Trophoblast cell (in vitro differentiated cells and primary cell): ENCODE measurements around the gene SPRED1.

Experiments
- DNase-seq, 2 donors: peaks; one replicate each; pipeline ENCODE4 v3.0.0-alpha.2; 2016
- H2AFZ ChIP-seq: 2 replicates; pipeline ENCODE4 v1.6.1; 2013; ENCODE audit warnings: low read length, moderate library complexity, mild to moderate bottlenecking; ENCODE audit not compliant: insufficient read depth, poor library complexity
- H2AK5ac ChIP-seq: 2 replicates; pipeline ENCODE4 v1.6.1; 2013; ENCODE audit warnings: mild to moderate bottlenecking, low read length
- H2BK120ac ChIP-seq: 2 replicates; pipeline ENCODE4 v1.6.1; 2013; ENCODE audit warnings: low read length, mild to moderate bottlenecking, moderate library complexity; ENCODE audit not compliant: insufficient read depth, poor library complexity
- H2BK12ac ChIP-seq: 2 replicates; pipeline ENCODE4 v1.6.1; 2013; ENCODE audit warnings: mild to moderate bottlenecking, low read length, moderate library complexity
- H2BK5ac ChIP-seq: 2 replicates; pipeline ENCODE4 v1.6.1; 2013; ENCODE audit warnings: low read length, low read depth, moderate library complexity, mild to moderate bottlenecking; ENCODE audit not compliant: poor library complexity
- H3K14ac ChIP-seq: 2 replicates; pipeline ENCODE4 v1.6.1; 2013; ENCODE audit warnings: mild to moderate bottlenecking, low read length
- H3K18ac ChIP-seq: 2 replicates; pipeline ENCODE4 v1.6.1; 2013; ENCODE audit warnings: mild to moderate bottlenecking, low read length
- H3K23ac ChIP-seq: 2 replicates; pipeline ENCODE4 v1.6.1; 2013; ENCODE audit warnings: low read length
- H3K27ac ChIP-seq: 2 replicates; pipeline ENCODE4 v1.5.1; 2013; ENCODE audit warnings: low read depth, mild to moderate bottlenecking, inconsistent platforms, low read length, moderate library complexity
- H3K27me3 ChIP-seq: 2 replicates; pipeline ENCODE4 v1.6.1; 2013; ENCODE audit warnings: inconsistent platforms, mild to moderate bottlenecking, low read length, moderate library complexity; ENCODE audit not compliant: insufficient read depth
- H3K36me3 ChIP-seq, 2 experiments: 1 replicate in 1 of 2; 2 replicates in 1 of 2; pipeline ENCODE4 v1.6.1; 2013; ENCODE audit warnings: low read length in 2 of 2, mild to moderate bottlenecking in 2 of 2, moderate library complexity in 1 of 2; ENCODE audit not compliant: insufficient read depth in 2 of 2, control insufficient read depth in 1 of 2
- H3K4ac ChIP-seq: 2 replicates; pipeline ENCODE4 v1.6.1; 2013; ENCODE audit warnings: low read depth, mild to moderate bottlenecking, low read length, moderate library complexity
- H3K4me1 ChIP-seq, 2 experiments: 1 replicate in 1 of 2; 2 replicates in 1 of 2; pipeline ENCODE4 v1.6.1; 2013; ENCODE audit warnings: low read length in 2 of 2, mild to moderate bottlenecking in 2 of 2, moderate library complexity in 1 of 2; ENCODE audit not compliant: insufficient read depth in 2 of 2, control insufficient read depth in 1 of 2
- H3K4me2 ChIP-seq: 2 replicates; pipeline ENCODE4 v1.6.1; 2013; ENCODE audit warnings: inconsistent platforms, mild to moderate bottlenecking, low read length, moderate library complexity
- H3K4me3 ChIP-seq: 2 replicates; pipeline ENCODE4 v1.5.1; 2013; ENCODE audit warnings: mild to moderate bottlenecking, low read depth, low read length, inconsistent platforms
- H3K79me1 ChIP-seq: one replicate; pipeline ENCODE4 v1.6.1; 2013; ENCODE audit warnings: low read length
- H3K79me2 ChIP-seq: 2 replicates; pipeline ENCODE4 v1.6.1; 2013; ENCODE audit warnings: low read length, mild to moderate bottlenecking; ENCODE audit not compliant: control insufficient read depth, insufficient read depth, poor library complexity
- H3K9ac ChIP-seq: 2 replicates; pipeline ENCODE4 v1.6.1; 2013; ENCODE audit warnings: mild to moderate bottlenecking, low read length
- H3K9me3 ChIP-seq: 2 replicates; pipeline ENCODE4 v1.6.1; 2013; ENCODE audit warnings: low read depth, mild to moderate bottlenecking, control low read depth, inconsistent platforms, low read length; ENCODE audit not compliant: insufficient read depth
- H4K12ac ChIP-seq: 2 replicates; pipeline ENCODE4 v1.6.1; 2013; ENCODE audit warnings: low read depth, mild to moderate bottlenecking, low read length, moderate library complexity
- H4K8ac ChIP-seq: 2 replicates; pipeline ENCODE4 v1.6.1; 2013; ENCODE audit warnings: low read depth, mild to moderate bottlenecking, low read length, moderate library complexity
- H4K91ac ChIP-seq: one replicate; pipeline ENCODE4 v1.6.1; 2013; ENCODE audit warnings: low read depth, mild to moderate bottlenecking, low read length, moderate library complexity
- WGBS: extraction: QIAGEN DNeasy Blood & Tissue Kit; methylation state at CpG from one replicate; pipeline ENCODE4 v1.1.7; 2013; ENCODE audit warnings: missing lambda C conversion rate; ENCODE audit not compliant: insufficient read length, insufficient coverage; ENCODE audit errors: extremely low coverage; 5-methylcytosine and 5-hydroxymethylcytosine counted together

The SPRED1 gene

GRCh38 chr15:38255690-38256089, 3.1 kb downstream of the SPRED1 start:
- no peak for DNase-seq
- no CpG with 5 or more reads among the region's 2 CpGs for WGBS
- no peak overlapping the region for H3K23ac ChIP-seq
- H3K4me2 ChIP-seq, result no peak overlapping the region
- no peak overlapping the region for H4K91ac ChIP-seq
- no peak overlapping the region for H3K18ac ChIP-seq
- H2BK120ac ChIP-seq, result no peak overlapping the region
- no peak overlapping the region for H3K27ac ChIP-seq
- H2AFZ ChIP-seq, result no peak overlapping the region
- peaks cover 14% of the 10 kb centered on the region for H3K79me2 ChIP-seq
- H3K4me1 ChIP-seq, result peaks cover 0 to 1% of the 10 kb centered on the region in 2 experiments
- H3K9ac ChIP-seq, result no peak overlapping the region
- no peak overlapping the region for H4K12ac ChIP-seq
- H3K36me3 ChIP-seq, result no peaks in the 10 kb centered on the region
- no peak overlapping the region for H2AK5ac ChIP-seq
- no peaks in the 10 kb centered on the region for H3K27me3 ChIP-seq
- peaks cover 14% of the 10 kb centered on the region for H3K79me1 ChIP-seq
- no peak overlapping the region for H3K14ac ChIP-seq
- no peak overlapping the region for H2BK12ac ChIP-seq
- no peak overlapping the region for H3K4me3 ChIP-seq
- no peak overlapping the region for H3K4ac ChIP-seq
- H2BK5ac ChIP-seq, result no peak overlapping the region
- H3K9me3 ChIP-seq, result no peaks in the 10 kb centered on the region
- H4K8ac ChIP-seq, result no peak overlapping the region

- no CpG with 5 or more reads among the region's 2 CpGs for WGBS
- Histone ChIP-seq H3K18ac (no peak overlapping the region), H2AFZ (no peak overlapping the region), H3K9ac (no peak overlapping the region), H3K4me2 (no peak overlapping the region), H3K4me1 (no peaks in the 10 kb centered on the region), H4K8ac (no peak overlapping the region), H4K12ac (no peak overlapping the region), H2AK5ac (no peak overlapping the region), H3K27me3 (no peaks in the 10 kb centered on the region), H3K79me1 (peaks cover 5% of the 10 kb centered on the region), H2BK120ac (no peak overlapping the region), H3K4me3 (no peak overlapping the region), H3K36me3 (no peaks in the 10 kb centered on the region), H3K79me2 (peaks cover 7% of the 10 kb centered on the region), H3K4ac (peak overlapping the region; percentile 46), H3K9me3 (no peaks in the 10 kb centered on the region), H2BK12ac (no peak overlapping the region), H3K23ac (no peak overlapping the region), H3K27ac (no peak overlapping the region), H3K14ac (no peak overlapping the region), H2BK5ac (no peak overlapping the region), H4K91ac (no peak overlapping the region)
- no peak for DNase-seq
Observed at GRCh38 chr15:38257676-38258075, 5.0 kb downstream of the SPRED1 start.

GRCh38 chr15:38259134-38259533, 6.5 kb downstream of the SPRED1 start:
- no peak overlapping the region for H3K4me2 ChIP-seq
- WGBS, result no CpG with 5 or more reads among the region's 2 CpGs
- no peak overlapping the region for H4K8ac ChIP-seq
- no peak overlapping the region for H2BK12ac ChIP-seq
- H3K4me1 ChIP-seq, result no peaks in the 10 kb centered on the region
- H3K18ac ChIP-seq, result no peak overlapping the region
- H2AK5ac ChIP-seq, result no peak overlapping the region
- no peak overlapping the region for H4K12ac ChIP-seq
- no peak overlapping the region for H2BK5ac ChIP-seq
- H3K36me3 ChIP-seq, result no peaks in the 10 kb centered on the region
- no peak overlapping the region for H3K4me3 ChIP-seq
- no peak overlapping the region for H3K14ac ChIP-seq
- H3K4ac ChIP-seq, result peak overlapping the region; percentile 33
- no peaks in the 10 kb centered on the region for H3K79me2 ChIP-seq
- no peaks in the 10 kb centered on the region for H3K9me3 ChIP-seq
- no peaks in the 10 kb centered on the region for H3K27me3 ChIP-seq
- H3K23ac ChIP-seq, result no peak overlapping the region
- no peak for DNase-seq
- H3K9ac ChIP-seq, result no peak overlapping the region
- H3K79me1 ChIP-seq, result no peaks in the 10 kb centered on the region
- no peak overlapping the region for H3K27ac ChIP-seq
- no peak overlapping the region for H2BK120ac ChIP-seq
- no peak overlapping the region for H2AFZ ChIP-seq
- H4K91ac ChIP-seq, result no peak overlapping the region

- Histone ChIP-seq H2BK5ac (no peak overlapping the region), H3K79me2 (no peaks in the 10 kb centered on the region), H3K4me3 (no peak overlapping the region), H2BK120ac (no peak overlapping the region), H4K8ac (no peak overlapping the region), H3K4me1 (no peaks in the 10 kb centered on the region), H3K4ac (no peak overlapping the region), H3K14ac (no peak overlapping the region), H3K9ac (no peak overlapping the region), H3K79me1 (no peaks in the 10 kb centered on the region), H3K4me2 (no peak overlapping the region), H2BK12ac (no peak overlapping the region), H3K36me3 (no peaks in the 10 kb centered on the region), H2AFZ (no peak overlapping the region), H3K27me3 (no peaks in the 10 kb centered on the region), H3K27ac (no peak overlapping the region), H3K23ac (no peak overlapping the region), H2AK5ac (no peak overlapping the region), H4K12ac (no peak overlapping the region), H4K91ac (no peak overlapping the region), H3K9me3 (no peaks in the 10 kb centered on the region), H3K18ac (no peak overlapping the region)
- no peak for DNase-seq
- no CpG with 5 or more reads among the region's 2 CpGs for WGBS
Observed at GRCh38 chr15:38260077-38260476, 7.4 kb downstream of the SPRED1 start.
